K562 (cell line): ENCODE data around the gene LRRC47. TPM values are rescaled to one million over a fixed set of nuclear protein-coding genes. Genes with fewer than 3 reads are reported as not detected.
A peak's percentile ranks its signal among the peaks of the same experiment; 100 is the strongest.

ENCODE experiments used
- CHD1 ChIP-seq: fragments of 200-600 bp; sonication (generic); IDR thresholded peaks from one replicate; pipeline ENCODE4 v1.6.1; 2012; ENCODE audit warnings: mild to moderate bottlenecking, moderate library complexity, low read length, inconsistent platforms
- ETS1 ChIP-seq: conservative IDR thresholded peaks from 2 replicates; pipeline ENCODE4 v1.6.1; 2011; ENCODE audit warnings: low read depth, mild to moderate bottlenecking, low read length; ENCODE audit not compliant: control insufficient read depth
- IRF9 ChIP-seq: fragments of 450-650 bp; IDR thresholded peaks from 2 replicates; pipeline ENCODE4 v1.6.1; 2016; ENCODE audit warnings: missing biosample characterization, missing genetic modification characterization
- KLF10 ChIP-seq: fragments of 250-450 bp; sonication (Bioruptor Pico); IDR thresholded peaks from 2 replicates; pipeline ENCODE4 v1.6.1; 2021; ENCODE audit warnings: matching md5 sums
- NFE2 ChIP-seq: IDR thresholded peaks from 2 replicates; pipeline ENCODE4 v1.6.1; 2014; ENCODE audit warnings: antibody characterized with exemption, low read depth
- POLR2H ChIP-seq: IDR thresholded peaks from 2 replicates; pipeline ENCODE4 v1.6.1; 2016; ENCODE audit warnings: missing genetic modification characterization, low read depth, mild to moderate bottlenecking, control low read depth, missing compliant biosample characterization, moderate library complexity
- RBBP5 ChIP-seq: fragments of 200-600 bp; sonication (generic); IDR thresholded peaks from 2 replicates; pipeline ENCODE4 v1.6.1; 2012; ENCODE audit warnings: borderline replicate concordance, mild to moderate bottlenecking, low read length, control low read depth, inconsistent platforms; ENCODE audit not compliant: insufficient read depth, poor library complexity, severe bottlenecking
- RCOR1 ChIP-seq, 2 experiments: IDR thresholded peaks; 2 replicates each; pipeline ENCODE4 v1.6.1; 2012; ENCODE audit warnings: low read depth in 2 of 2, low read length in 2 of 2, borderline replicate concordance in 1 of 2, improper control_type of control experiment in 1 of 2
- RNF2 ChIP-seq: sonication (generic); IDR thresholded peaks from 2 replicates; pipeline ENCODE4 v1.6.1; 2016
- SIN3A ChIP-seq, 2 experiments: fragments of 150-350 bp in 1 of 2; IDR thresholded peaks; 2 replicates each; pipeline ENCODE4 v1.6.1; 2011 to 2016; ENCODE audit warnings: borderline replicate concordance in 2 of 2, low read depth in 2 of 2, low read length in 2 of 2, mild to moderate bottlenecking in 2 of 2, moderate library complexity in 2 of 2; ENCODE audit not compliant: control insufficient read depth in 1 of 2
- SMARCE1 ChIP-seq: fragments of 450-650 bp; IDR thresholded peaks from 2 replicates; pipeline ENCODE4 v1.7.1; 2016; ENCODE audit warnings: mild to moderate bottlenecking
- ZNF311 ChIP-seq: fragments of 250-450 bp; sonication (Bioruptor Pico); IDR thresholded peaks from 2 replicates; pipeline ENCODE4 v1.4.0; 2020; ENCODE audit warnings: mild to moderate bottlenecking, moderate library complexity
- polyA plus RNA-seq, 8 experiments: library from polyadenylated mRNA; depleted of rRNA in 4 of 8; stranded (reverse) in 5 of 8; unstranded in 3 of 8; fragments of >200 nt; fragmentation: Nextera tagmentation in 2 of 8; fragmentation: Illumina TruSeq in 1 of 8; extraction: Ambion mirVana in 2 of 8; extraction: Trizol in 1 of 8; gene quantifications; 2 replicates each; pipeline versions ENCODE4 v1.2.1 to v1.2.3, GENCODE V29; 2011 to 2014; ENCODE audit warnings: inconsistent platforms in 1 of 8, missing spikeins in 1 of 8
- total RNA-seq, 7 experiments: library from RNA; depleted of rRNA in 6 of 7; stranded (reverse); fragments of >200 nt in 6 of 7; fragmentation: Illumina TruSeq in 2 of 7; extraction: Trizol in 2 of 7; gene quantifications; 2 replicates each; pipeline versions ENCODE4 v1.2.1 to v1.2.3, GENCODE V29; 2011 to 2021; ENCODE audit warnings: low replicate concordance in 1 of 7
- TF ChIP-seq, protein P1 (sequence below), 2 experiments: fragments of 450-650 bp; formaldehyde crosslinking in 1 of 2; IDR thresholded peaks; 2 replicates each; pipeline versions ENCODE4 v1.4.0 to v1.6.1; 2014 to 2020; ENCODE audit warnings: mild to moderate bottlenecking in 2 of 2, borderline replicate concordance in 1 of 2, low read depth in 1 of 2
- TF ChIP-seq, protein P2 (sequence below): fragments of 450-650 bp; IDR thresholded peaks from 2 replicates; pipeline ENCODE4 v1.6.1; 2017; ENCODE audit warnings: antibody characterized with exemption
- TF ChIP-seq, protein P3 (sequence below): sonication (generic); formaldehyde crosslinking; IDR thresholded peaks from 2 replicates; pipeline ENCODE4 v1.9.0; 2022; ENCODE audit warnings: mild to moderate bottlenecking, missing genetic modification reagents

Gene LRRC47
- total and polyA plus RNA-seq, 9 of the 15 experiments (the other 6 are each of a cell fraction or from before 2014, with no cell fraction given) = 4.6 to 68.0 (median 35.9) TPM

DNA sequence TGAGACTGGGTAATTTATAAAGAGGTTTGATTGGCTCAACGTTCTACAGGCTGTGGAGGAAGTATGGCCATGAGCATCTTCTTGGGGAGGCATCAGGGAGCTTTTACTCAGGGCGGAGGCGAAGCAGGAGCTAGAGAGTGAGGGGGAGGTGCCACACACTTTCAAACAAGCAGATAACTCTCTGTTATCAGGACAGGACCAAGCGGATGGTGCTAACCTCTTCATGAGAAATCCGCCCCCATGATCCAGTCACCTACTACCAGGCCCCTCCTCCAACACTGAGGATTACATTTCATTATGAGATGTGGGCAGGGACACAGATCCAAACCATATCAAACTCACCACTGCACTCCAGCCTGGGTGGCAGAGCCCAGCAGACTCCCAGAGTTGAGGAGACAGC lies 11.5 kb upstream of the LRRC47 start (continued):
- TF ChIP-seq, protein P1, sequence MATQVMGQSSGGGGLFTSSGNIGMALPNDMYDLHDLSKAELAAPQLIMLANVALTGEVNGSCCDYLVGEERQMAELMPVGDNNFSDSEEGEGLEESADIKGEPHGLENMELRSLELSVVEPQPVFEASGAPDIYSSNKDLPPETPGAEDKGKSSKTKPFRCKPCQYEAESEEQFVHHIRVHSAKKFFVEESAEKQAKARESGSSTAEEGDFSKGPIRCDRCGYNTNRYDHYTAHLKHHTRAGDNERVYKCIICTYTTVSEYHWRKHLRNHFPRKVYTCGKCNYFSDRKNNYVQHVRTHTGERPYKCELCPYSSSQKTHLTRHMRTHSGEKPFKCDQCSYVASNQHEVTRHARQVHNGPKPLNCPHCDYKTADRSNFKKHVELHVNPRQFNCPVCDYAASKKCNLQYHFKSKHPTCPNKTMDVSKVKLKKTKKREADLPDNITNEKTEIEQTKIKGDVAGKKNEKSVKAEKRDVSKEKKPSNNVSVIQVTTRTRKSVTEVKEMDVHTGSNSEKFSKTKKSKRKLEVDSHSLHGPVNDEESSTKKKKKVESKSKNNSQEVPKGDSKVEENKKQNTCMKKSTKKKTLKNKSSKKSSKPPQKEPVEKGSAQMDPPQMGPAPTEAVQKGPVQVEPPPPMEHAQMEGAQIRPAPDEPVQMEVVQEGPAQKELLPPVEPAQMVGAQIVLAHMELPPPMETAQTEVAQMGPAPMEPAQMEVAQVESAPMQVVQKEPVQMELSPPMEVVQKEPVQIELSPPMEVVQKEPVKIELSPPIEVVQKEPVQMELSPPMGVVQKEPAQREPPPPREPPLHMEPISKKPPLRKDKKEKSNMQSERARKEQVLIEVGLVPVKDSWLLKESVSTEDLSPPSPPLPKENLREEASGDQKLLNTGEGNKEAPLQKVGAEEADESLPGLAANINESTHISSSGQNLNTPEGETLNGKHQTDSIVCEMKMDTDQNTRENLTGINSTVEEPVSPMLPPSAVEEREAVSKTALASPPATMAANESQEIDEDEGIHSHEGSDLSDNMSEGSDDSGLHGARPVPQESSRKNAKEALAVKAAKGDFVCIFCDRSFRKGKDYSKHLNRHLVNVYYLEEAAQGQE (IDR thresholded peaks at IDR 0.05; ENCODE audit: borderline replicate concordance) = no peak
- TF ChIP-seq, protein P1 (CRISPR knock-in tag; IDR thresholded peaks at IDR 0.05; ENCODE audit: low read depth) = no peak
- TF ChIP-seq NFE2 = no peak
- no peak for TF ChIP-seq SIN3A (IDR thresholded peaks at IDR 0.05; ENCODE audit: borderline replicate concordance in 2 of 2, control insufficient read depth in 1 of 2, low read depth in 2 of 2, low read length in 2 of 2)
- peak; percentile 55; the same call in 1 of the 2 replicates for TF ChIP-seq SMARCE1
- no peak for TF ChIP-seq POLR2H (tag)
- TF ChIP-seq KLF10 (CRISPR knock-in tag) = no peak
- TF ChIP-seq RNF2 = 0 out of 2 replicates have a peak, but pooled peaks have one; percentile 31
- TF ChIP-seq ZNF311 (CRISPR knock-in tag) = no peak
- TF ChIP-seq RBBP5 = no peak
- TF ChIP-seq, protein P2, sequence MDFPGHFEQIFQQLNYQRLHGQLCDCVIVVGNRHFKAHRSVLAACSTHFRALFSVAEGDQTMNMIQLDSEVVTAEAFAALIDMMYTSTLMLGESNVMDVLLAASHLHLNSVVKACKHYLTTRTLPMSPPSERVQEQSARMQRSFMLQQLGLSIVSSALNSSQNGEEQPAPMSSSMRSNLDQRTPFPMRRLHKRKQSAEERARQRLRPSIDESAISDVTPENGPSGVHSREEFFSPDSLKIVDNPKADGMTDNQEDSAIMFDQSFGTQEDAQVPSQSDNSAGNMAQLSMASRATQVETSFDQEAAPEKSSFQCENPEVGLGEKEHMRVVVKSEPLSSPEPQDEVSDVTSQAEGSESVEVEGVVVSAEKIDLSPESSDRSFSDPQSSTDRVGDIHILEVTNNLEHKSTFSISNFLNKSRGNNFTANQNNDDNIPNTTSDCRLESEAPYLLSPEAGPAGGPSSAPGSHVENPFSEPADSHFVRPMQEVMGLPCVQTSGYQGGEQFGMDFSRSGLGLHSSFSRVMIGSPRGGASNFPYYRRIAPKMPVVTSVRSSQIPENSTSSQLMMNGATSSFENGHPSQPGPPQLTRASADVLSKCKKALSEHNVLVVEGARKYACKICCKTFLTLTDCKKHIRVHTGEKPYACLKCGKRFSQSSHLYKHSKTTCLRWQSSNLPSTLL = no peak
- TF ChIP-seq CHD1 = no peak
- peak in 1 of 2 experiments; percentile 91; a peak in 2 of 4 replicates for TF ChIP-seq RCOR1 (IDR thresholded peaks at IDR 0.05; ENCODE audit: borderline replicate concordance in 1 of 2, low read depth in 2 of 2, low read length in 2 of 2)
- TF ChIP-seq, protein P3, sequence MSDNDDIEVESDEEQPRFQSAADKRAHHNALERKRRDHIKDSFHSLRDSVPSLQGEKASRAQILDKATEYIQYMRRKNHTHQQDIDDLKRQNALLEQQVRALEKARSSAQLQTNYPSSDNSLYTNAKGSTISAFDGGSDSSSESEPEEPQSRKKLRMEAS (CRISPR knock-in tag) = no peak
- TF ChIP-seq ETS1 = no peak
- TF ChIP-seq IRF9 (tag) = no peak
